ENCODE data around the gene OOSP3. TPM values are rescaled to one million over a fixed set of nuclear protein-coding genes. Genes with fewer than 3 reads are reported as not detected.

Gene OOSP3
- total RNA-seq, 2 donors from 2014 or later: not detected

DNA sequence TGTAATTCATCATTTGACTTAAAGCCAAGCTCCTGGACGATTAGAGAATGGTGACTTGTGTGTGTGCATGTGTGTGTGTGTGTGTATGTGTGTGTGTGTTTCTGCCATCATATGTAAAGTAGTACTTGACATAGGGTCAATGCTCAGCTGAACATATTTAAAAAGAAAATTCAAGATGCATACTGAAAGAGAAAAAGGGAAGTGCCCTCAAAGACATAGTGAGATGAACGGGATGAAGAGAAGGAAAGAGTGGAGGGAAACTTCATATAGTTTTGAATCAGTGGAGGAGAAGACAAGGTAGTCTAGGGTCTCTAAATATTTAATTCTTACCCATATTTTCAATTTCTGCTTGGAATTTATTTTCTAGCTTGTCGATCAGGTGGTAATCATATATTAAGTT is 16.3 kb upstream of the OOSP3 start:
- TF ChIP-seq CTCF (IDR thresholded peaks at IDR 0.05) (no peak), POLR2A (IDR thresholded peaks at IDR 0.05) (no peak)
- 69 to 80% methylated on average over 3 of the region's 3 CpGs for WGBS, 2 donors
- no peak for ATAC-seq
- Histone ChIP-seq H3K27ac (no peak overlapping the region), H3K4me1 (peaks cover 6% of the 10 kb centered on the region), H3K36me3 (replicated peaks in 1 of 2; ENCODE audit: insufficient read depth in 1 of 2, low read depth in 2 of 2) (no peaks in the 10 kb centered on the region), H3K27me3 (no peaks in the 10 kb centered on the region), H3K4me3 (no peak overlapping the region), H3K9me3 (no peaks in the 10 kb centered on the region)
- DNase-seq: no peak
- intact Hi-C loops (cut with DNase I): no loop called here

GRCh38 chr11:59865031-59865430 is 13.6 kb upstream of the OOSP3 start:
- intact Hi-C loops (cut with DNase I): no loop called here
- TF ChIP-seq CTCF (IDR thresholded peaks at IDR 0.05): no peak
- TF ChIP-seq POLR2A (IDR thresholded peaks at IDR 0.05): no peak
- Histone ChIP-seq H3K27me3 (no peaks in the 10 kb centered on the region), H3K4me1 (no peaks in the 10 kb centered on the region), H3K4me3 (no peak overlapping the region), H3K9me3 (no peaks in the 10 kb centered on the region), H3K36me3 (replicated peaks in 1 of 2; ENCODE audit: insufficient read depth in 1 of 2, low read depth in 2 of 2) (no peaks in the 10 kb centered on the region), H3K27ac (peak overlapping the region in 3 of 4 donors; percentile 9 to 58 (median 46))
- DNase-seq (peak in 1 of 4 donors; percentile 19), ATAC-seq (no peak)
- 41% methylated on average over 1 of the region's 1 CpG for WGBS, 2 donors

GRCh38 chr11:59866397-59866796 is 12.2 kb upstream of the OOSP3 start, which contains the start of gene TCN1:
TCN1 (minus strand) TSS chr11:59866487; CDS start chr11:59866470, 17 bp downstream.
- ATAC-seq (peak; percentile 33), DNase-seq (peak in 1 of 4 donors; percentile 37)
- H3K4me1 ChIP-seq: no peaks in the 10 kb centered on the region
- no peak within 1 kb of the TSS for H3K4me3 ChIP-seq
- WGBS, 2 donors: 35 to 49% methylated on average over 3 of the region's 3 CpGs
- no peaks in the 10 kb centered on the region for H3K36me3 ChIP-seq (replicated peaks in 1 of 2; ENCODE audit: insufficient read depth in 1 of 2, low read depth in 2 of 2)
- H3K27me3 ChIP-seq: no peaks in the 10 kb centered on the region
- peak within 1 kb of the TSS in 3 of 4 donors; percentile 9 to 58 (median 46) for H3K27ac ChIP-seq
- TF ChIP-seq CTCF (IDR thresholded peaks at IDR 0.05): no peak
- intact Hi-C loops (cut with DNase I): no loop called here
- no peaks in the 10 kb centered on the region for H3K9me3 ChIP-seq

DNA sequence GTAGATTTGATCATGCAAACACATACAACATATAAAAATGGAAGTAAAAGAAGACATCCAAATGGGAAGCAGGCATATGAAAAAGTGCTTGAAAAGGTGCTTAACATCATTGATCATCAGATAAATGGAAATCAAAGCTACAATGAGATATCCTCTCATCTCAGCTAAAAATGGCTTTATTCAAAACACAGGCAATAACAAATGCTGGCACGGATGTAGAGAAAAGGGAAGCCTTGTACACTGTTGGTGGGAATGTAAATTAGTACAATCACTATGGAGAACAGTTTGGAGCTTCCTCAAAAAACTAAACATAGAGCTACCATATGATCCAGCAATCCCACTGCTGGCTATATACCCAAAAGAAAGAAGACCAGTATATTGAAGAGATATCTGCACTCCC is 11.7 kb upstream of the OOSP3 start:
- no peak for TF ChIP-seq POLR2A (IDR thresholded peaks at IDR 0.05)
- no peak for TF ChIP-seq CTCF (IDR thresholded peaks at IDR 0.05)
- no peaks in the 10 kb centered on the region for H3K9me3 ChIP-seq
- H3K4me3 ChIP-seq: no peak overlapping the region
- WGBS, 2 donors: 30 to 79% methylated on average over 1 of the region's 1 CpG
- intact Hi-C loops (cut with DNase I): no loop called here
- no peaks in the 10 kb centered on the region for H3K36me3 ChIP-seq (replicated peaks in 1 of 2; ENCODE audit: insufficient read depth in 1 of 2, low read depth in 2 of 2)
- DNase-seq (no peak), ATAC-seq (no peak)
- no peaks in the 10 kb centered on the region for H3K4me1 ChIP-seq
- H3K27ac ChIP-seq: no peak overlapping the region
- no peaks in the 10 kb centered on the region for H3K27me3 ChIP-seq

GRCh38 chr11:59867946-59868345 is 10.6 kb upstream of the OOSP3 start:
- H3K36me3 ChIP-seq (replicated peaks in 1 of 2; ENCODE audit: insufficient read depth in 1 of 2, low read depth in 2 of 2): no peaks in the 10 kb centered on the region
- no peaks in the 10 kb centered on the region for H3K4me1 ChIP-seq
- H3K27me3 ChIP-seq: no peaks in the 10 kb centered on the region
- no peak overlapping the region for H3K27ac ChIP-seq
- 70 to 81% methylated on average over 2 of the region's 2 CpGs for WGBS, 2 donors
- H3K9me3 ChIP-seq: no peaks in the 10 kb centered on the region
- H3K4me3 ChIP-seq: no peak overlapping the region
- intact Hi-C loops (cut with DNase I): no loop called here
- ATAC-seq (no peak), DNase-seq (no peak)
- no peak for TF ChIP-seq CTCF (IDR thresholded peaks at IDR 0.05)
- TF ChIP-seq POLR2A (IDR thresholded peaks at IDR 0.05): no peak
